ENCODE data around the gene UBFD1.
"Not testable (repeated sequence)": the region's sequence is repeated elsewhere in the genome, so short reads cannot be mapped to it uniquely, and the experiment has no call there.

UBFD1 gene

GRCh38 chr16:23610905-23611304 is 53.4 kb downstream of the UBFD1 start:
- DNase-seq: not testable (repeated sequence)

GRCh38 chr16:23611936-23612335 is 54.4 kb downstream of the UBFD1 start:
- DNase-seq: no peak

- DNase-seq: no peak
Measured at GRCh38 chr16:23615805-23616204, 58.3 kb downstream of the UBFD1 start.

Measured in NCI-H1048 (cell line).